MCF 10A (cell line): ENCODE measurements around the gene AQR. TPM values are rescaled to one million over a fixed set of nuclear protein-coding genes. Genes with fewer than 3 reads are reported as not detected.

Experiments
- BruUV-seq: library from RNA; stranded (reverse); fragments of 400-500 nt; replicated peaks from 2 replicates; lab custom pipeline; 2021; lab: Mats Ljungman, UMichigan
- CTCF ChIA-PET: fragments of 300-600 bp; sonication (Branson Sonifier 250); formaldehyde crosslinking; extraction: SDS; loops from one replicate; lab custom pipeline; 2021; ENCODE audit warnings: antibody characterized with exemption, inconsistent platforms; lab: Yijun Ruan, JAX
- POLR2A ChIA-PET: fragments of 300-600, 350-650 bp; sonication (Branson Sonifier 250); formaldehyde crosslinking; extraction: SDS; loops from one replicate; lab custom pipeline; 2020; ENCODE audit warnings: antibody characterized with exemption, inconsistent platforms; lab: Yijun Ruan, JAX
- DNase-seq: peaks from one replicate; pipeline ENCODE4 v3.0.0-alpha.2; 2018; ENCODE audit not compliant: unreplicated experiment
- H3K27ac Mint-ChIP-seq: one replicate; pipeline ENCODE4 v1.8.0; 2022; ENCODE audit warnings: mild to moderate bottlenecking, low read depth, mixed read lengths; ENCODE audit not compliant: unreplicated experiment
- H3K27me3 Mint-ChIP-seq: one replicate; pipeline ENCODE4 v1.8.0; 2022; ENCODE audit warnings: mixed read lengths; ENCODE audit not compliant: insufficient read depth, unreplicated experiment
- H3K36me3 Mint-ChIP-seq: one replicate; pipeline ENCODE4 v1.8.0; 2022; ENCODE audit warnings: mild to moderate bottlenecking, moderate library complexity, mixed read lengths; ENCODE audit not compliant: insufficient read depth, unreplicated experiment
- H3K4me1 Mint-ChIP-seq: one replicate; pipeline ENCODE4 v1.8.0; 2022; ENCODE audit warnings: mixed read lengths; ENCODE audit not compliant: insufficient read depth, unreplicated experiment
- H3K4me3 Mint-ChIP-seq: one replicate; pipeline ENCODE4 v1.8.0; 2022; ENCODE audit warnings: mild to moderate bottlenecking, moderate library complexity, mixed read lengths; ENCODE audit not compliant: unreplicated experiment
- H3K9me3 Mint-ChIP-seq: one replicate; pipeline ENCODE4 v1.8.0; 2022; ENCODE audit warnings: mixed read lengths; ENCODE audit not compliant: unreplicated experiment
- CTCF ChIP-seq: fragments of 200-600 bp; IDR thresholded peaks from one replicate; pipeline ENCODE4 v1.8.0; 2022; ENCODE audit warnings: antibody characterized with exemption, mild to moderate bottlenecking; ENCODE audit not compliant: unreplicated experiment
- intact Hi-C: fragments of 100-400 bp; cut with micrococcal nuclease; formaldehyde crosslinking; loops from 2 replicates; pipeline ENCODE4 v1.14.1; 2022
- total RNA-seq: library from RNA; stranded (reverse); gene quantifications from 2 replicates; pipeline ENCODE4 v1.2.3, GENCODE V29; 2022

Gene AQR
- total RNA-seq, 1 experiment from 2014 or later, result 26.5 TPM

- no peaks in the 10 kb centered on the region for H3K27me3 Mint-ChIP-seq
- TF ChIP-seq CTCF, result no peak
- no peak overlapping the region for H3K4me3 Mint-ChIP-seq
- no peaks in the 10 kb centered on the region for H3K9me3 Mint-ChIP-seq
- no peak overlapping the region for H3K27ac Mint-ChIP-seq
- intact Hi-C loops, result no loop called here
- no peak for DNase-seq
- POLR2A ChIA-PET, result no interaction called here
- H3K4me1 Mint-ChIP-seq, result peaks cover 13% of the 10 kb centered on the region
- CTCF ChIA-PET, result no interaction called here
- no TSS peak for BruUV-seq
- H3K36me3 Mint-ChIP-seq, result peaks cover 51% of the 10 kb centered on the region
These were observed 5.3 kb downstream of the AQR start for GRCh38 chr15:34964277-34964676.

- ChIA-PET CTCF (interaction anchor here (0.6 to 0.7 kb wide), 3 partner anchors 16 to 586 kb away, joined by 3 read pairs; partner anchors contain the start of gene AQR), POLR2A (interaction anchor here (0.7 kb wide), 2 partner anchors 9 to 14 kb away, joined by 4 read pairs; no protein-coding TSS in a partner anchor)
- H3K4me3 Mint-ChIP-seq, result no peak overlapping the region
- DNase-seq, result no peak
- BruUV-seq, result no TSS peak
- H3K27ac Mint-ChIP-seq, result no peak overlapping the region
- no peak for TF ChIP-seq CTCF
- H3K9me3 Mint-ChIP-seq, result no peaks in the 10 kb centered on the region
- intact Hi-C loops, result no loop called here
- H3K4me1 Mint-ChIP-seq, result no peaks in the 10 kb centered on the region
- peaks cover 55% of the 10 kb centered on the region for H3K36me3 Mint-ChIP-seq
- no peaks in the 10 kb centered on the region for H3K27me3 Mint-ChIP-seq
These were observed 15.7 kb downstream of the AQR start for GRCh38 chr15:34953851-34954250.

GRCh38 chr15:34952481-34952880 is 17.1 kb downstream of the AQR start:
- no peak overlapping the region for H3K27ac Mint-ChIP-seq
- TF ChIP-seq CTCF, result no peak
- no peaks in the 10 kb centered on the region for H3K4me1 Mint-ChIP-seq
- H3K9me3 Mint-ChIP-seq, result no peaks in the 10 kb centered on the region
- DNase-seq, result no peak
- CTCF ChIA-PET, result interaction anchor here (0.5 kb wide), 1 partner anchor 90 kb away, joined by 3 read pairs; no protein-coding TSS in a partner anchor
- intact Hi-C loops, result no loop called here
- no peak overlapping the region for H3K4me3 Mint-ChIP-seq
- no peaks in the 10 kb centered on the region for H3K27me3 Mint-ChIP-seq
- POLR2A ChIA-PET, result interaction anchor here (1.4 to 2.0 kb wide), 3 partner anchors 15 to 36 kb away, joined by 3 to 7 read pairs (median 4); partner anchors contain the start of genes AQR and ZNF770
- no TSS peak for BruUV-seq
- peaks cover 66% of the 10 kb centered on the region for H3K36me3 Mint-ChIP-seq

- H3K27me3 Mint-ChIP-seq, result no peaks in the 10 kb centered on the region
- no peaks in the 10 kb centered on the region for H3K9me3 Mint-ChIP-seq
- no peak overlapping the region for H3K27ac Mint-ChIP-seq
- intact Hi-C loops, result no loop called here
- no peak overlapping the region for H3K4me3 Mint-ChIP-seq
- DNase-seq, result no peak
- TF ChIP-seq CTCF, result no peak
- ChIA-PET POLR2A (interaction anchor here (1.4 to 2.0 kb wide), 3 partner anchors 14 to 36 kb away, joined by 3 to 7 read pairs (median 4); partner anchors contain the start of genes AQR and ZNF770), CTCF (no interaction called here)
- H3K36me3 Mint-ChIP-seq, result peaks cover 68% of the 10 kb centered on the region
- BruUV-seq, result no TSS peak
- H3K4me1 Mint-ChIP-seq, result no peaks in the 10 kb centered on the region
These were observed 17.5 kb downstream of the AQR start for GRCh38 chr15:34951993-34952392.
